ENCODE data around the gene DPY19L3.

DNA sequence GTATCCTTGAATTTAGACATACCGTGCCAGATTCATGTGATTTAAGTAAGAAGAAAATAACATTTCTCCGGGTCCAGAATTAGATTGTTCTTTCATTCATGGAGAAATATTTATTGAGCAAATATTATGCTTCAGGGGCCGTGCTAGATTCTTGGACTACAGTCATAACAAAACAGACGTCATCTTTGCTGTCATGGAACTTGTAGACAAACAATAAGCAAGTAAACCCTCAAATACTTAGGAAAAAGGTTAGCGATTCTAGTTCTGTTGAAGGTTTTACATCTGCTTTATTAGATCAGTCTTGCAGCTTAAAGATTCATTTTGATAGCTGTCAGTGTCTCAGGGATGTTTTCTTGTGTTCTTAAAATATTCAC is 43.3 kb upstream of the DPY19L3 start:
- TF ChIP-seq EP300 (conservative IDR thresholded peaks at IDR 0.05; ENCODE audit: poor library complexity, severe bottlenecking) (no peak), POLR2AphosphoS5 (IDR thresholded peaks at IDR 0.05) (no peak), EZH2 (IDR thresholded peaks at IDR 0.05; ENCODE audit: borderline replicate concordance, insufficient read depth, low read length, poor library complexity, severe bottlenecking) (no peak), SMC3 (conservative IDR thresholded peaks at IDR 0.05; ENCODE audit: poor library complexity) (no peak)
- TF ChIP-seq, protein P1, sequence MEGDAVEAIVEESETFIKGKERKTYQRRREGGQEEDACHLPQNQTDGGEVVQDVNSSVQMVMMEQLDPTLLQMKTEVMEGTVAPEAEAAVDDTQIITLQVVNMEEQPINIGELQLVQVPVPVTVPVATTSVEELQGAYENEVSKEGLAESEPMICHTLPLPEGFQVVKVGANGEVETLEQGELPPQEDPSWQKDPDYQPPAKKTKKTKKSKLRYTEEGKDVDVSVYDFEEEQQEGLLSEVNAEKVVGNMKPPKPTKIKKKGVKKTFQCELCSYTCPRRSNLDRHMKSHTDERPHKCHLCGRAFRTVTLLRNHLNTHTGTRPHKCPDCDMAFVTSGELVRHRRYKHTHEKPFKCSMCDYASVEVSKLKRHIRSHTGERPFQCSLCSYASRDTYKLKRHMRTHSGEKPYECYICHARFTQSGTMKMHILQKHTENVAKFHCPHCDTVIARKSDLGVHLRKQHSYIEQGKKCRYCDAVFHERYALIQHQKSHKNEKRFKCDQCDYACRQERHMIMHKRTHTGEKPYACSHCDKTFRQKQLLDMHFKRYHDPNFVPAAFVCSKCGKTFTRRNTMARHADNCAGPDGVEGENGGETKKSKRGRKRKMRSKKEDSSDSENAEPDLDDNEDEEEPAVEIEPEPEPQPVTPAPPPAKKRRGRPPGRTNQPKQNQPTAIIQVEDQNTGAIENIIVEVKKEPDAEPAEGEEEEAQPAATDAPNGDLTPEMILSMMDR (IDR thresholded peaks at IDR 0.05; ENCODE audit: poor library complexity, severe bottlenecking): no peak

Measured in neural cell (in vitro differentiated cells).